ENCODE data around the gene ANO4.

ANO4 gene

GRCh38 chr12:100995201-100995600 lies 200.6 kb downstream of the ANO4 start:
- peak; percentile 16 for DNase-seq

GRCh38 chr12:100995771-100996170 lies 201.2 kb downstream of the ANO4 start:
- no peak for DNase-seq

GRCh38 chr12:101001669-101002068 lies 207.1 kb downstream of the ANO4 start:
- DNase-seq: no peak

GRCh38 chr12:101002696-101003419 lies 208.3 kb downstream of the ANO4 start:
- no peak for DNase-seq

- DNase-seq: no peak
These were observed 210.3 kb downstream of the ANO4 start for GRCh38 chr12:101004898-101005297.

GRCh38 chr12:101009274-101009673 lies 214.7 kb downstream of the ANO4 start:
- DNase-seq: no peak

GRCh38 chr12:101010896-101011295 lies 216.3 kb downstream of the ANO4 start:
- DNase-seq: no peak

- no peak for DNase-seq
These were observed 219.4 kb downstream of the ANO4 start for GRCh38 chr12:101013993-101014392.

- no peak for DNase-seq
These were observed 220.5 kb downstream of the ANO4 start for GRCh38 chr12:101015044-101015443.

- DNase-seq: peak; percentile 97
These were observed 224.0 kb downstream of the ANO4 start for GRCh38 chr12:101018540-101018939.

- no peak for DNase-seq
These were observed 224.6 kb downstream of the ANO4 start for GRCh38 chr12:101019201-101019600.

- DNase-seq: no peak
These were observed 225.1 kb downstream of the ANO4 start for GRCh38 chr12:101019667-101020066.

GRCh38 chr12:101021442-101021841 lies 226.9 kb downstream of the ANO4 start:
- no peak for DNase-seq

GRCh38 chr12:101021911-101022388 lies 227.4 kb downstream of the ANO4 start:
- peak; percentile 81 for DNase-seq

GRCh38 chr12:101027200-101027599 lies 232.6 kb downstream of the ANO4 start:
- no peak for DNase-seq

- DNase-seq: no peak
These were observed 233.2 kb downstream of the ANO4 start for GRCh38 chr12:101027816-101028215.

- DNase-seq: peak; percentile 22
These were observed 243.8 kb downstream of the ANO4 start for GRCh38 chr12:101038289-101038871.

GRCh38 chr12:101039848-101040531 lies 245.4 kb downstream of the ANO4 start:
- no peak for DNase-seq

- peak; percentile 47 for DNase-seq
These were observed 246.4 kb downstream of the ANO4 start for GRCh38 chr12:101040936-101041335.

- no peak for DNase-seq
These were observed 247.6 kb downstream of the ANO4 start for GRCh38 chr12:101042211-101042610.

GRCh38 chr12:101044512-101045059 lies 250.0 kb downstream of the ANO4 start:
- peak; percentile 27 for DNase-seq

- peak; percentile 77 for DNase-seq
These were observed 251.2 kb downstream of the ANO4 start for GRCh38 chr12:101045486-101046464.

Data from NCI-H226 (cell line).